ENCODE results near the gene ALPP.

Gene ALPP

DNA sequence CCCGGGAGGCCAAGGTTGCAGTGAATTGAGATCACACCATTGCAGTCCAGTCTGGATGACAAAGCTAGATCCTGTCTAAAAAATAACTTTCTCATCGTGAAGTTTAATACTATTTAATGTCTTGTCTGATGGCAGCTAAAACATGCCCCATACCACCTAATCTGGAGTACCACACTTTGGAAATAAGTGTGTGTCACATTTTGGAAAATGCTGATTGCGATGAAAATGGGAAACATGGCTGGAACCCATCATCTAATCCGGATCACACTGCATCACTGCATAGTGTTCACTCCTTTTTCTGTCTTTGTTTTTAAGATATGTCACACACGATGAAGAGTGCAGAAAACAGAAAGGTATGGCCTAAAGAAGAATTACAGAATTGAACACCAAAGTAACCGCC, 31.2 kb upstream of the ALPP start:
- Histone ChIP-seq H3K27ac (replicated peaks) (no peak overlapping the region), H3K27me3 (ENCODE audit: insufficient read depth, poor library complexity, severe bottlenecking) (peaks cover 31% of the 10 kb centered on the region), H3K4me3 (replicated peaks; ENCODE audit: insufficient read depth, low read length) (no peak overlapping the region)
- TF ChIP-seq POLR2AphosphoS5 (IDR thresholded peaks at IDR 0.05; ENCODE audit: low read depth) (no peak), GABPA (IDR thresholded peaks at IDR 0.05; ENCODE audit: low read depth) (no peak), SPI1 (IDR thresholded peaks at IDR 0.05; ENCODE audit: borderline replicate concordance, low read depth) (no peak)
- TF ChIP-seq, protein P1, sequence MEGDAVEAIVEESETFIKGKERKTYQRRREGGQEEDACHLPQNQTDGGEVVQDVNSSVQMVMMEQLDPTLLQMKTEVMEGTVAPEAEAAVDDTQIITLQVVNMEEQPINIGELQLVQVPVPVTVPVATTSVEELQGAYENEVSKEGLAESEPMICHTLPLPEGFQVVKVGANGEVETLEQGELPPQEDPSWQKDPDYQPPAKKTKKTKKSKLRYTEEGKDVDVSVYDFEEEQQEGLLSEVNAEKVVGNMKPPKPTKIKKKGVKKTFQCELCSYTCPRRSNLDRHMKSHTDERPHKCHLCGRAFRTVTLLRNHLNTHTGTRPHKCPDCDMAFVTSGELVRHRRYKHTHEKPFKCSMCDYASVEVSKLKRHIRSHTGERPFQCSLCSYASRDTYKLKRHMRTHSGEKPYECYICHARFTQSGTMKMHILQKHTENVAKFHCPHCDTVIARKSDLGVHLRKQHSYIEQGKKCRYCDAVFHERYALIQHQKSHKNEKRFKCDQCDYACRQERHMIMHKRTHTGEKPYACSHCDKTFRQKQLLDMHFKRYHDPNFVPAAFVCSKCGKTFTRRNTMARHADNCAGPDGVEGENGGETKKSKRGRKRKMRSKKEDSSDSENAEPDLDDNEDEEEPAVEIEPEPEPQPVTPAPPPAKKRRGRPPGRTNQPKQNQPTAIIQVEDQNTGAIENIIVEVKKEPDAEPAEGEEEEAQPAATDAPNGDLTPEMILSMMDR (IDR thresholded peaks at IDR 0.05; ENCODE audit: insufficient read depth, low read length): no peak
- TF ChIP-seq, protein P2, sequence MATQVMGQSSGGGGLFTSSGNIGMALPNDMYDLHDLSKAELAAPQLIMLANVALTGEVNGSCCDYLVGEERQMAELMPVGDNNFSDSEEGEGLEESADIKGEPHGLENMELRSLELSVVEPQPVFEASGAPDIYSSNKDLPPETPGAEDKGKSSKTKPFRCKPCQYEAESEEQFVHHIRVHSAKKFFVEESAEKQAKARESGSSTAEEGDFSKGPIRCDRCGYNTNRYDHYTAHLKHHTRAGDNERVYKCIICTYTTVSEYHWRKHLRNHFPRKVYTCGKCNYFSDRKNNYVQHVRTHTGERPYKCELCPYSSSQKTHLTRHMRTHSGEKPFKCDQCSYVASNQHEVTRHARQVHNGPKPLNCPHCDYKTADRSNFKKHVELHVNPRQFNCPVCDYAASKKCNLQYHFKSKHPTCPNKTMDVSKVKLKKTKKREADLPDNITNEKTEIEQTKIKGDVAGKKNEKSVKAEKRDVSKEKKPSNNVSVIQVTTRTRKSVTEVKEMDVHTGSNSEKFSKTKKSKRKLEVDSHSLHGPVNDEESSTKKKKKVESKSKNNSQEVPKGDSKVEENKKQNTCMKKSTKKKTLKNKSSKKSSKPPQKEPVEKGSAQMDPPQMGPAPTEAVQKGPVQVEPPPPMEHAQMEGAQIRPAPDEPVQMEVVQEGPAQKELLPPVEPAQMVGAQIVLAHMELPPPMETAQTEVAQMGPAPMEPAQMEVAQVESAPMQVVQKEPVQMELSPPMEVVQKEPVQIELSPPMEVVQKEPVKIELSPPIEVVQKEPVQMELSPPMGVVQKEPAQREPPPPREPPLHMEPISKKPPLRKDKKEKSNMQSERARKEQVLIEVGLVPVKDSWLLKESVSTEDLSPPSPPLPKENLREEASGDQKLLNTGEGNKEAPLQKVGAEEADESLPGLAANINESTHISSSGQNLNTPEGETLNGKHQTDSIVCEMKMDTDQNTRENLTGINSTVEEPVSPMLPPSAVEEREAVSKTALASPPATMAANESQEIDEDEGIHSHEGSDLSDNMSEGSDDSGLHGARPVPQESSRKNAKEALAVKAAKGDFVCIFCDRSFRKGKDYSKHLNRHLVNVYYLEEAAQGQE (IDR thresholded peaks at IDR 0.05; ENCODE audit: insufficient replicate concordance, low read depth): no peak
- no peak for DNase-seq (ENCODE audit: low read depth in 1 of 2, low spot score in 1 of 2)

DNA sequence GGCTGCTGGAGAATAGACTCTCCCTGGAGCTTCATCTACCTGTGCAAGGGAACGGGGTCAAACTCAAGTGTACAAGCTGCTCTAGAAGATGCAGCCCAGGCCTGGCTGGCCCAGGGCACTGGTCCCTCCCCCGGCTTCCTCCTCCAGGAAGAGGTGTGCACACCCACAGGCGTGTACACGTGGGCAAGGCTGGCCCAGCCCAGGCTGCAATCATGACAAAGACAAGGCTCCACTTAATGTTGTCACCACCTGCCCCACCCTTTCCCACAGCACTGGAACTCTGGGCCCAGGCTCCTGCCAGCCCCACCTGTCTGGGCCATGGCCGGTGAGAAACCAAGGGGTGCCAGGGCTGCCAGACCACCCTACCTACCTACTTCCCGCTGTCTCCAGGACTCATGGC, 29.6 kb upstream of the ALPP start:
- peaks cover 36% of the 10 kb centered on the region for H3K27me3 ChIP-seq (ENCODE audit: insufficient read depth, poor library complexity, severe bottlenecking)
- DNase-seq (ENCODE audit: low read depth in 1 of 2, low spot score in 1 of 2): no peak
- no peak overlapping the region for H3K27ac ChIP-seq (replicated peaks)
- TF ChIP-seq POLR2AphosphoS5 (IDR thresholded peaks at IDR 0.05; ENCODE audit: low read depth) (no peak), GABPA (IDR thresholded peaks at IDR 0.05; ENCODE audit: low read depth) (no peak), SPI1 (IDR thresholded peaks at IDR 0.05; ENCODE audit: borderline replicate concordance, low read depth) (no peak)
- TF ChIP-seq, protein P1 (IDR thresholded peaks at IDR 0.05; ENCODE audit: insufficient read depth, low read length): no peak
- TF ChIP-seq, protein P2 (IDR thresholded peaks at IDR 0.05; ENCODE audit: insufficient replicate concordance, low read depth): no peak
- H3K4me3 ChIP-seq (replicated peaks; ENCODE audit: insufficient read depth, low read length): no peak overlapping the region

DNA sequence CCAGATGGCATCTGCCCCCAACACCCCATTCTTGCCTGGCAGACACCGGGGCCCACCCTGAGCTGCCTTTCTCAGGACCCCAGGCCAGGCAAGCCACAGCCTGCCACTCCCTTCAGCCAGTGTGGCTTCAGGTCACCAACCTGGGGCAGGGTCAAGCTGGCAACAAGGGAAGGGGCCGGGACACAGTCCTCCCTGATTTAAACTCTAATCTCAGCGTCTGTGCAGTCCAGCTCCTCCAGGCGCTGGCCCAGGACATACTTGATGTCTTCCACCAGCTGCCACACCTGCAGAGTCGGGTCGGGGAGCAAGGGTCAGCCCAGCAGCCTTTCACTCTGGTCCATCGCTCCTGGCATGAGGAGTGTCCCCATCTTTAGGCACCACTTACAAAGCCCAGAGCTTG, 29.0 kb upstream of the ALPP start:
- Histone ChIP-seq H3K27me3 (ENCODE audit: insufficient read depth, poor library complexity, severe bottlenecking) (peaks cover 36% of the 10 kb centered on the region), H3K27ac (replicated peaks) (no peak overlapping the region), H3K4me3 (replicated peaks; ENCODE audit: insufficient read depth, low read length) (no peak overlapping the region)
- TF ChIP-seq, protein P2 (IDR thresholded peaks at IDR 0.05; ENCODE audit: insufficient replicate concordance, low read depth): no peak
- TF ChIP-seq GABPA (IDR thresholded peaks at IDR 0.05; ENCODE audit: low read depth): no peak
- DNase-seq (ENCODE audit: low read depth in 1 of 2, low spot score in 1 of 2): no peak

Measured in HL-60 (cell line).